Omental fat pad (tissue), 4 donors: Measurements from ENCODE around the gene PLCH1. TPM values are rescaled to one million over a fixed set of nuclear protein-coding genes. Genes with fewer than 3 reads are reported as not detected.

Experiments
- ATAC-seq: fragments of 150-250 bp; one replicate; pipeline ENCODE4 v1.9.1; 2016; ENCODE audit warnings: mild to moderate bottlenecking, moderate library complexity; ENCODE audit not compliant: low FRiP score
- DNase-seq: peaks from one replicate; pipeline ENCODE4 v3.0.0-alpha.2; 2019; ENCODE audit warnings: low spot score
- total RNA-seq, 4 donors: library from RNA; depleted of rRNA; stranded (reverse); fragments of >200 nt; gene quantifications; one replicate each; pipeline ENCODE4 v1.1.0, GENCODE V29; 2016
- TF ChIP-seq, protein P1 (sequence below), 3 donors: fragments of 450-650 bp; IDR thresholded peaks; one replicate each; pipeline ENCODE4 v1.5.1; 2016 to 2017; ENCODE audit warnings: antibody characterized with exemption in 3 of 3, mild to moderate bottlenecking in 3 of 3, moderate library complexity in 2 of 3

Gene PLCH1
- total RNA-seq, 4 donors from 2014 or later = 0.12 to 3.2 (median 0.23) TPM

DNA sequence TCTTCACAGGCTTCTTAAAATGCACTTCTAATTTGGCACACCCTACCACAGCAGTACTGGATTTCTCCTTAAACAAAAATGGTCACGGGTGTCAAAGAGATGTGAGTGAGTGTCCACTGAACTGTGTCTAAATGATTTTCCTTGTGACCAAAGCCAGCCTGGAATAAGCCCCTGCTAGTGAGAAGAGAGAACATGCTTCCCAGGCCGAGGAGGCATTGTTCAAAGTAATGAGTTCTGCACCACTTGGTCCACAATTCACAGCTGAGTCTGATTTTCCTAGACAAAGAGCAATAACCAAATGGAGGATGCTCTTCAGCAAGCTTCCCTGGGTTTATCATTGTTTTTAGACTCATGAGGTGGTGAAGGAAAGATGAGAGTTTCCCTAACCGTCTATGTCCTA, 3.8 kb downstream of the PLCH1 start:
- ATAC-seq (no peak), DNase-seq (no peak)
- TF ChIP-seq, protein P1, sequence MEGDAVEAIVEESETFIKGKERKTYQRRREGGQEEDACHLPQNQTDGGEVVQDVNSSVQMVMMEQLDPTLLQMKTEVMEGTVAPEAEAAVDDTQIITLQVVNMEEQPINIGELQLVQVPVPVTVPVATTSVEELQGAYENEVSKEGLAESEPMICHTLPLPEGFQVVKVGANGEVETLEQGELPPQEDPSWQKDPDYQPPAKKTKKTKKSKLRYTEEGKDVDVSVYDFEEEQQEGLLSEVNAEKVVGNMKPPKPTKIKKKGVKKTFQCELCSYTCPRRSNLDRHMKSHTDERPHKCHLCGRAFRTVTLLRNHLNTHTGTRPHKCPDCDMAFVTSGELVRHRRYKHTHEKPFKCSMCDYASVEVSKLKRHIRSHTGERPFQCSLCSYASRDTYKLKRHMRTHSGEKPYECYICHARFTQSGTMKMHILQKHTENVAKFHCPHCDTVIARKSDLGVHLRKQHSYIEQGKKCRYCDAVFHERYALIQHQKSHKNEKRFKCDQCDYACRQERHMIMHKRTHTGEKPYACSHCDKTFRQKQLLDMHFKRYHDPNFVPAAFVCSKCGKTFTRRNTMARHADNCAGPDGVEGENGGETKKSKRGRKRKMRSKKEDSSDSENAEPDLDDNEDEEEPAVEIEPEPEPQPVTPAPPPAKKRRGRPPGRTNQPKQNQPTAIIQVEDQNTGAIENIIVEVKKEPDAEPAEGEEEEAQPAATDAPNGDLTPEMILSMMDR (IDR thresholded peaks at IDR 0.05) = no peak

DNA sequence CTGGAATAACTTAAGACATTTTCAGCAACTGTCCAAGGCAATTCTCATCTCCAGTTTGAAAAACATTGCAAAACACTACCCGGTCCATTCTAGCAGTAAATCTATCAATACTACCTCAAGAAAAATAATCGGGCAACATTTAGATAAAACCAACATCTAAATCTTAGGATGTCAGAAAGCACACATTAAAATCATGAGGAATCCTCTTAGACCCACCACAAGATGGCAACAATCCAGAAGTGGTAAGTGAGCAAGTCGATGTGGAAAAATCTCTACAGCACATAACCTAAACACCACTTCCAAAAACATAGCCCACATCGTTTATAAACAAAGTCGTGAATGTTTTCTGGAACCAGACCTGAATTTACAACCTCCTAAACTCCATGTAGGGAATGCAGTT, 5.7 kb downstream of the PLCH1 start:
- DNase-seq = no peak
- TF ChIP-seq, protein P1 (IDR thresholded peaks at IDR 0.05) = no peak
- no peak for ATAC-seq

DNA sequence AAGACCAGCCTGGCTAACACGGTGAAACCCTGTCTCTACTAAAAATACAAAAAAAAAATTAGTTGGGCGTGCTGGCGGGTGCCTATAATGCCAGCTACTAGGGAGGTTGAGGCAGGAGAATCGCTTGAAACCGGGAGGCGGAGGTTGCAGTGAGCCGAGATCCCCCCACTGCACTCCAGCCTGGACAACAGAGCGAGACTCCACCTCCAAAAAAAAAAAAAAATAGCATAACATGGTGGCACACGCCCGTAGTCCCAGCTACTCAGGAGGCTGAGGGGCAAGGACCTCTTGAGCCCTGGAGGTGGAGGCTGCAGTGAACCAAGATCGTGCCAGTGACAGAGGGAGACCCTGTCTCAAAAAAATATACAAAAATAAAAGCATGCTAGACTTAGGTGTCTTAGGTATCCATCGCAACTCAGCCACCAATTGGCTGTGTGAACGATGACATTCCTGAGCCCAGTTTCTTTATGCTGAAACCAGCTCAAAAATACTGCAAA, 6.2 kb downstream of the PLCH1 start:
- DNase-seq (no peak), ATAC-seq (no peak)
- TF ChIP-seq, protein P1 (IDR thresholded peaks at IDR 0.05) = no peak

- ATAC-seq (no peak), DNase-seq (no peak)
- TF ChIP-seq, protein P1 (IDR thresholded peaks at IDR 0.05) = no peak
Measured at GRCh38 chr3:155737844-155738460, 6.9 kb downstream of the PLCH1 start.

GRCh38 chr3:155736381-155736780, 8.5 kb downstream of the PLCH1 start:
- no peak for ATAC-seq
- no peak for DNase-seq
- TF ChIP-seq, protein P1 (IDR thresholded peaks at IDR 0.05) = no peak

DNA sequence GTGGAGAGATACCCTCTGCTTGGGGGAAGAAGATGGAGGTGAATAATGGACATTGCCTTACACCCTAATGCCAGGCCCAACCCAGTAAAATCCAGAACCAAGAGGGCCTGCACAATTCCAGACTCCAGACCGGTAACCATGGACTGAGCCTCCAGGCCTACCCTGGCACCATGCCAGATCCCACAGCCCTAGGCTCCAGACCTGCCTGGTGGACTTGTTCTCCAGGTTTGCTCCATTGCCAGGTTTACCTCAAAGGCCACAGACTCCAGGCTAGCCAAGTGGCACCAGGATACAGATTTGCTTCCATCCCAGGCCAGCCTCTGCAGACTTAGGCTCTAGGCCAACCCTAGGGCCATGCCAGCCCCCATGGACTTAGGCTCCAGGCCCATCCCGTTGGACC, 14.0 kb downstream of the PLCH1 start:
- TF ChIP-seq, protein P1 (IDR thresholded peaks at IDR 0.05) = no peak
- DNase-seq = no peak
- ATAC-seq = no peak

DNA sequence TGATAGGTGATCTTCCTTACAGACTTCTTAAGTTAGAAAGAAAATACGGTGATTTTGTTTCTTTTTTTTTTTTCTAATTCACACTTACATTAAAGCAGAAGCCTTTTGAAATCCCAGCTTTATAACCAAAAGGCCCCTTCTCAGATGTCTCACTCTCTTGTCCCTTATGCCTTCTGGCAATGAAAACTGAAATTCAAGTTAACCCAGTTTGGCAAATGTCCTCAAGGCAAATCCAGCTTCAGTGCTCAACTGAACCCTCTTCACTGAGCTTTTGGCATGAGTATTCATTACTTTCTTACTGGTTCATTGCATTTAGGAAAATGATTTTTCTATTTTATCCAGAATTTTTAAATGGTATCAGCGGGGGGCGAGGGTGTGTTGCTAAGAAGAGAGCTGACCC, 17.0 kb downstream of the PLCH1 start:
- TF ChIP-seq, protein P1 (IDR thresholded peaks at IDR 0.05) = no peak
- ATAC-seq = no peak
- DNase-seq = no peak
